ENCODE data around the gene ATP2B2. TPM values are rescaled to one million over a fixed set of nuclear protein-coding genes. Genes with fewer than 3 reads are reported as not detected.

The ATP2B2 gene
- total RNA-seq, 4 donors from 2014 or later, result 0.29 to 9.5 (median 4.4) TPM

GRCh38 chr3:10334042-10334441 is 171.3 kb downstream of the ATP2B2 start:
- Histone ChIP-seq H3K36me3 (no peaks in the 10 kb centered on the region), H3K4me3 (no peak overlapping the region), H3K27ac (no peak overlapping the region), H3K9me3 (no peaks in the 10 kb centered on the region), H3K27me3 (no peaks in the 10 kb centered on the region), H3K4me1 (no peaks in the 10 kb centered on the region)
- DNase-seq, result no peak
- intact Hi-C loops (cut with DNase I; ENCODE audit: low total_unique reads), result no loop called here
- TF ChIP-seq POLR2A (IDR thresholded peaks at IDR 0.05), result no peak
- TF ChIP-seq, protein P1, sequence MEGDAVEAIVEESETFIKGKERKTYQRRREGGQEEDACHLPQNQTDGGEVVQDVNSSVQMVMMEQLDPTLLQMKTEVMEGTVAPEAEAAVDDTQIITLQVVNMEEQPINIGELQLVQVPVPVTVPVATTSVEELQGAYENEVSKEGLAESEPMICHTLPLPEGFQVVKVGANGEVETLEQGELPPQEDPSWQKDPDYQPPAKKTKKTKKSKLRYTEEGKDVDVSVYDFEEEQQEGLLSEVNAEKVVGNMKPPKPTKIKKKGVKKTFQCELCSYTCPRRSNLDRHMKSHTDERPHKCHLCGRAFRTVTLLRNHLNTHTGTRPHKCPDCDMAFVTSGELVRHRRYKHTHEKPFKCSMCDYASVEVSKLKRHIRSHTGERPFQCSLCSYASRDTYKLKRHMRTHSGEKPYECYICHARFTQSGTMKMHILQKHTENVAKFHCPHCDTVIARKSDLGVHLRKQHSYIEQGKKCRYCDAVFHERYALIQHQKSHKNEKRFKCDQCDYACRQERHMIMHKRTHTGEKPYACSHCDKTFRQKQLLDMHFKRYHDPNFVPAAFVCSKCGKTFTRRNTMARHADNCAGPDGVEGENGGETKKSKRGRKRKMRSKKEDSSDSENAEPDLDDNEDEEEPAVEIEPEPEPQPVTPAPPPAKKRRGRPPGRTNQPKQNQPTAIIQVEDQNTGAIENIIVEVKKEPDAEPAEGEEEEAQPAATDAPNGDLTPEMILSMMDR (IDR thresholded peaks at IDR 0.05), result no peak

GRCh38 chr3:10333349-10333650 is 172.1 kb downstream of the ATP2B2 start:
- no peak overlapping the region for H3K4me3 ChIP-seq
- DNase-seq, result no peak
- no peaks in the 10 kb centered on the region for H3K27me3 ChIP-seq
- no peaks in the 10 kb centered on the region for H3K36me3 ChIP-seq
- no peaks in the 10 kb centered on the region for H3K9me3 ChIP-seq
- H3K4me1 ChIP-seq, result no peaks in the 10 kb centered on the region
- TF ChIP-seq POLR2A (IDR thresholded peaks at IDR 0.05), result no peak
- TF ChIP-seq, protein P1 (IDR thresholded peaks at IDR 0.05), result no peak
- intact Hi-C loops (cut with DNase I; ENCODE audit: low total_unique reads), result no loop called here
- H3K27ac ChIP-seq, result no peak overlapping the region

DNA sequence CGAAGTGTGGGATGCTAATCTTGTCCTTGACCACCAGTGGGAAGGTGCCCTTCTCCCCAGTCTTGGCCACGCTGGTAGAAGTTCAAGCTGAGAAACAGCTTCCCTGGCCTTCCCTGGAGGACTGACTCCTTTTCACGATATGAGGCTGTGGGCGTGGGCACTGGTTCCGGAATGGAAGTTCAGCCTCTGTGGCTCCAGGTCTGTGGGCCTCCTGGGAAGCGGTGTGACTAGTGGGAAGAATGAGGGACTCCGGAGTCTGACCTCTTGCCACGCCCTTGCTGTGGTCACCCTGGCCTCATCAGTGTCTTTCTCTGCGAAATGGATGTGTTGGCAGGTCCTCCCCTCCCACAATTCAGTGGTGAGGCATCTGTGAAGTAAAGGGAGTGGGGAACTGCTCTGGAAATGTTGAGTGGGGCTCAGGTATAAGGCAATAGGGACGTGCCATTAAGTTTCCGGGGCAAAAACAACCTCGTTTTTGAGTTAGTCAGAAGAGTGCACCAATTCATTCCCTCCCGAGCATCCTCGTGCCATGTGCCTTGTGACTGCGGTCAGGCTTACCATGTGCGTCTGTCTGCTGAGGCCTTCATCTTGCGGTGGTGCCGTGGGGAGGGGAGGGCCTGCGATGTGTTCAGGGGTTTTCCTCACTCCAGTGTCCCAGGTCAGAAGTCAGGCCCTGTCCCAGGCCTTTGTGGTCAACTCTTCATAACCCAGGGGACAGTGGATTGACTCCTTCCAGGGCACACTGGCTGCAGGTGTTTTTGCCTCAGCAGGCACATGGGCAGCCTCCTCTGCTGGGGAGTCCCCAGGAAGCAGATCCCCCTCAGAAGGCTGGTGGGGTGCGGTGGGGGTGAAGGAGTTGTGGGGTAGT is 172.7 kb downstream of the ATP2B2 start:
- H3K9me3 ChIP-seq, result no peaks in the 10 kb centered on the region
- H3K27ac ChIP-seq, result no peak overlapping the region
- no peaks in the 10 kb centered on the region for H3K27me3 ChIP-seq
- DNase-seq, result no peak
- no peaks in the 10 kb centered on the region for H3K4me1 ChIP-seq
- intact Hi-C loops (cut with DNase I; ENCODE audit: low total_unique reads), result no loop called here
- no peaks in the 10 kb centered on the region for H3K36me3 ChIP-seq
- no peak overlapping the region for H3K4me3 ChIP-seq
- no peak for TF ChIP-seq POLR2A (IDR thresholded peaks at IDR 0.05)
- TF ChIP-seq, protein P1 (IDR thresholded peaks at IDR 0.05), result no peak

DNA sequence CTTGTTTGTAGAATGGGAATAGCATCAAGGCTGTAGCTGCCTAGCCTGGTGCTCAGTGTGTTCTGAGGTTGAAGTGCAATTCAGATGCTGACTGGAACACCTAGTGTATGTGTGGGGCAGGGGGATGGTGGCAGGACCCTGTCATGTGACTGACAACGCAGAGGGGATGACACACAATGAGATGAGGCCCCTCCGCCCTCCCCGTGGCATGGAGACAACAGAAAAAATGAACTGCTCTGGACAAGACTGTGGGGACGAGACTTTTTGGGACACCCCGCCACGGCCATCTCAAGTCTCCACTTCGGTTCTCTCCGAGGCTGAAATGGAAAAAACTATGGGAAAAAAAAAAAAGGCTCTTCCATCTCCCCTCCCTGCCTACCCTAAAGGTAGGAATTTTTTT is 174.1 kb downstream of the ATP2B2 start:
- TF ChIP-seq, protein P1 (IDR thresholded peaks at IDR 0.05), result no peak
- TF ChIP-seq POLR2A (IDR thresholded peaks at IDR 0.05), result no peak
- intact Hi-C loops (cut with DNase I; ENCODE audit: low total_unique reads), result no loop called here
- Histone ChIP-seq H3K27me3 (no peaks in the 10 kb centered on the region), H3K4me1 (no peaks in the 10 kb centered on the region), H3K36me3 (no peaks in the 10 kb centered on the region), H3K9me3 (no peaks in the 10 kb centered on the region), H3K27ac (no peak overlapping the region), H3K4me3 (no peak overlapping the region)
- DNase-seq, result no peak

DNA sequence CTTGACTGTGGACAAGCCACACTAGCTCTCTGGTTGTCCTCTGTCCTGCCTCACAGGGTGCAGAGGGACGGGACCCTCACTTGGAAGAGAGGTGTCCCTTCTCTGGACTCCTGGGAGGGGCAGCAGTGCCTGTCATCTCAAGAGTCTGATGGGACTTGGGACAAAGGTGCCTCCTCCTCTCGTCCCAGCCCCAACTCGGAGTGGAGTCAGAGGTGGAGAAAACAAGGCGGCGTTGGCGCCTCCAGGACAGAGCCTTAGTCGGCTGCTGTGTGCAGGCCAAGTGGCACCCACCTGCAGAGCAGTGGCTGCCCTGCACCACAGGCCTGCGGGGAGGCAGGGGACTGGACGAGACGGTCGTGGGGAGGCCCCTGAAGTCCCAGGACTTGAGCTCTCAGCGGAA is 175.1 kb downstream of the ATP2B2 start:
- no peak for DNase-seq
- Histone ChIP-seq H3K4me1 (no peaks in the 10 kb centered on the region), H3K27ac (no peak overlapping the region), H3K4me3 (no peak overlapping the region), H3K27me3 (no peaks in the 10 kb centered on the region), H3K36me3 (no peaks in the 10 kb centered on the region), H3K9me3 (no peaks in the 10 kb centered on the region)
- TF ChIP-seq POLR2A (IDR thresholded peaks at IDR 0.05), result no peak
- TF ChIP-seq, protein P1 (IDR thresholded peaks at IDR 0.05), result no peak
- intact Hi-C loops (cut with DNase I; ENCODE audit: low total_unique reads), result no loop called here

All from uterus (tissue), 4 donors.